Activated gamma-delta T cell treated with Interleukin-2 at 50 U/mL for 16 hours (primary cell): ENCODE measurements around the gene CDK7.
"Not testable (repeated sequence)": the region's sequence is repeated elsewhere in the genome, so short reads cannot be mapped to it uniquely, and the experiment has no call there.

Experiments
- DNase-seq: peaks from one replicate; pipeline ENCODE4 v3.0.0-alpha.2; 2020

The CDK7 gene

DNA sequence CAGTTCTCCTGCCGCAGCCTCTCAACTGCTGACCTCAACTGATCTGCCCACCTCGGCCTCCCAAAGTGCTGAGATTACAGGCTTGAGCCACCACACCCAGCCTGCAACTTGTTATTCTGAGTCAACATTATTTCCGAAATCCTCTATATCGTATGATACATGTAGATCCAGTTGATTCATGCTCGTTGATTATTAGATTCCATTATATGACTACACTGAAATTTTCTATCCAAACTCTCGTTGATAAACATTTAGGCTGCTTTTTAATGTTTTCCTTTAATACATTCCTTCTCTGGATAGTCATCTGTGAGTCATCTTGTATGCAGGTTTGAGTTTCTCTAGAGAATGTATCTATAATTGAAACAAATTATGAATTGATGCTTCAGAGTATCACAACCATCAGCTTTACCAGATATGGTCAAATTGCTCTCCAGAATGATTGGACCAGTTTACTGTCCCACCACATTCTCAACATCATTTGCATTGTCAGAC lies 4.1 kb downstream of the CDK7 start:
- no peak for DNase-seq

DNA sequence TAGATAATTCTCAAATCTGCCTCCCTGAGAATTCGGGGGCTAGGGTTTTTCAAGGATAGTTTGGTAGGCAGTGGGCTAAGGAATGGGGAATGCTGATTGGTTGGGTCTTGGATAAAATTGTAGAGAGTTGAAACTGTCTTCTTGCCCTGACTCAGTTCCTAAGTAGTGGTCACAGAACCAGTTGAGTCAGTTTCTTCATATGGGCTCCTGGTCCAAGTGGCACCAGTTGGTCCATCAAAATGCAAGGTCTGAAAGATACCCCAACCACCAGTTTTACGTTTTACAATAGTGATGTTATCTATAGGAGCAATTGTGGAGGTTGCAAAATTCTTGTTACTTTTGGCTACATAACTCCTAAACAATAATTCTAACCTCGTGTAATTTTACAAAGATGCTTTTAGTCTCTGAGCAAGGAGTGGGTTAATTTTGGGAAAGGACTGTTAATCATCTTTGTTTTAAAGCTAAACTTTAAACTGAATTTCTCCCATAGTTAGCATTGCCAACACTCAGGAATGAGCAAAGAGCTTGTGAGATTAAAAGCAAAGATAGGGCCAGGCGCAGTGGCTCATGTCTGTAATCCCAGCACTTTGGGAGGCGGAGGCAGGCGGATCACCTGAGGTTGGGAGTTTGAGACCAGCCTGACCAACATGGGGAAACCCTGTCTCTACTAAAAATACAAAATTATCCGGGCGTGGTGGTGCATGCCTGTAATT lies 7.7 kb downstream of the CDK7 start:
- DNase-seq: no peak

DNA sequence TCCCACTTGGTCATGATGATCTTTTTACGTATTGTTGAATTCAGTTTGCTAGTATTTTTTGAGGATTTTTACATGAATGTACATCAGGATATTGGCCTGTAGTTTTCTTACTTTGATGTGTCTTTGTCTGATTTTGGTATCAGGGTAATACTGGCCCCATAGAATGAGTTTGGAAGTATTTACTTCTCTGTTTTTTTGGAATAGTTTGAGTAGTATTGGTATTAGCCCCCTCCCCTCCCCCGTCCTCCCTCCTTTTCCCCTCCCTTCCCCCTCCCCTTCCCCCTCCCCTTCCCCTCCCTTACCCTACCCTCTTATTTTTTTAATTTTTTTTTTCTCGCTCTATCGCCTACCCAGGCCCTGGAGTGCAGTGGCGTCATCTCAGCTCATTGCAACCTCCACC lies 10.3 kb downstream of the CDK7 start:
- no peak for DNase-seq

DNA sequence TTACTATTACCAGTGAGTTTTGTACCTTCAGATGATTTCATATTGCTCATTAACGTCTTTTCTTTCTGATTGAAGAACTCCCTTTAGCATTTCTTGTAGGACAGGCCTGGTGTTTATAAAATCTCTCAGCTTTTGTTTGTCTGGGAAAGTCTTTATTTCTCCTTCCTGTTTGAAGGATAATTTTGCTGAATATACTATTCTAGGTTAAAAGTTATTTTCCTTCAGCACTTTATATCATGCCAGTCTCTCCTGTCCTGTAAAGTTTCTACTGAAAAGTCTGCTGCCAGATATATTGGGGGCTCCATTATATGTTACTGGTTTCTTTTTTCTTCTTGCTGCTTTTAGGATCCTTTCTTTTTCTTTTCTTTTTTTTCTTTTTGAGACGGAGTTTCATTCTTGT lies 13.3 kb downstream of the CDK7 start:
- DNase-seq: no peak

DNA sequence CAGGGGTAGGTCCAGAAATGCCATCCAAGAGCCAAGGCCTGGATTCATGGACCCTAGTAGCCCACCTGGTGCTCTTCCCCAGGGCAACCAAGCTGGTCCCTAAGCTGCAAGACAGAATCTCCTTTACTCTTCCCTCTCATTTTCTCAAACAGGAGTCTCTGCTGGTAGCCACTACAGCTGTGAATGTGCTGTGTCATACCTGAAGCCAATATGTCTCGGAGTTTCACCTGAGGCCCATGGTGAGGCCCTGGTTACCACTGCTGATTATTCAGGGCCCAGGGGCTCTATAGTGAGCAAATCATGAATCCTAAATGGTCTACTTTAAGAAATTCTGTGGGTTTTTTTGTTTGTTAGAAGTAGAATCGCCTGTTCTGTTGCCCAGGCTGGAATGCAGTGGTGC lies 15.9 kb downstream of the CDK7 start:
- DNase-seq: no peak

DNA sequence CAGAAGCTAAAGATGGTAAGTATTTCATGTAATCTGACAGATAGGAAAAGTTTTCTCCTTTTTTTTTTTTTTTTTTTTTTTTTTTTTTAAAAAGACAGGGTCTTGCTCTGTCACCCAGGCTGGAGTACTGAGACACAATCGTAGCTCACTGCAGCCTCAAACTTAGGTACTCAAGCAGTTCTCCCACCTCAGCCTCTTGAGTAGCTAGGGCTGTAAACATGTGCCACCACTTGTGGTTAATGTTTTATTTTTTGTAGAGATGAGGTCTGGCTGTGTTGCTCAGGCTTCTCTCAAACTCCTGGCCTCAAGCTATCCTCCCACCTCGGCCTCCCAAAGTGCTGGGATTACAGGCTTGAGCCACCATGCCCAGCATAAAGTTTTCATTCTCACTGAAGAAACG lies 17.8 kb downstream of the CDK7 start:
- DNase-seq: no peak

DNA sequence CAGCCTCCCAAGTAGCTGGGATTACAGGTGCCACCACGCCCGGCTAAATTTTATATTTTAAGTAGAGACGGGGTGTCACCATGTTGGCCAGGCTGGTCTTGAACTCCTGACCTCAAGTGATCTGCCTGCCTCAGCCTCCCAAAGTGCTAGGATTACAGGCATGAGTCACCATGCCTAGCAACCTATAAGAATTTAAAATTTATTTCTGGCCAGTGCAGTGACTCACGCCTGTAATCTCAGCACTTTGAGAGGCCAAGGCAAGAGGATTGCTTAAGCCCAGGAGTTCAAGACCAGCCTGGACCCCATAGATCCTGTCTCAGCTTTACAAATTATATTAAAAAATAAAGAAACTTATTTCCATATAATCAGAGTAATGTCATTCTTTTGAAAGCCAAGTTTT lies 21.3 kb downstream of the CDK7 start:
- DNase-seq: not testable (repeated sequence)

DNA sequence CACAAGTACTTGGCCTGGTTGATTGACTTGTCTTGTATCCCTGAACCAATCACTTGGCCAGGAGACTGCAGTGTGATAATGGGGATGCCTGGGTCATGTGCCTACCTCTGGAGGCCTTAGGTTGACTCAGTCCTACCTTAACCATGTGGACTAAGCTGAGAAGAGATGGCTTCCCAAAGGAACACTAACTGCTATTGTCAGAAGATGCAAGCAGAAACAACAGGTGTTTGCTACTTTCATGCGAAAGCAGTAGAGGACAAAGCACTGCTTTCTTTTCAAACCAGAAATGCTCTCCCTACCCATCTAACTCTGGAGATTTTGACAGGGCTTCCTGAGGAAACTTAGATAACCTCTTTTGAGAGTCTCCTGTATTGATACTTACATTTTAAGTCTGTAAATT lies 22.9 kb downstream of the CDK7 start:
- DNase-seq: no peak

DNA sequence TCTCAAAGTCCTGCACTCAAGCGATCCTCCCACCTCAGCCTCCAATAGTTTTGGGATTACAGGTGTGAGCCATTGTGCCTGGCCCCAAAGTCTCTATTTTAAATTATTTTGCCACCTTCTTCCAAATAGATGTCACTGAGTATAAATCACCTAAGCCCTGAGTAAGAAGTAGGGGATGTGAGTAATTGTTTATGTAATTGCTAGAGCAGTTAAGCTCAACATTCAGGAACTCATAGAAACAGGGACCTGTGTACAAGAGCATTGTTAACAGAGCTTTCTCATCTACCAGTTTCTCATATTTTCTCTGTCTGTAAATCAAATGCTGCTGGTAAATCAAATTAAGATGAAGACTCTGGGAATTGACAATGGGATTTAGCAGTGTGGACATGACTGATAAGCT lies 26.3 kb downstream of the CDK7 start:
- DNase-seq: no peak

DNA sequence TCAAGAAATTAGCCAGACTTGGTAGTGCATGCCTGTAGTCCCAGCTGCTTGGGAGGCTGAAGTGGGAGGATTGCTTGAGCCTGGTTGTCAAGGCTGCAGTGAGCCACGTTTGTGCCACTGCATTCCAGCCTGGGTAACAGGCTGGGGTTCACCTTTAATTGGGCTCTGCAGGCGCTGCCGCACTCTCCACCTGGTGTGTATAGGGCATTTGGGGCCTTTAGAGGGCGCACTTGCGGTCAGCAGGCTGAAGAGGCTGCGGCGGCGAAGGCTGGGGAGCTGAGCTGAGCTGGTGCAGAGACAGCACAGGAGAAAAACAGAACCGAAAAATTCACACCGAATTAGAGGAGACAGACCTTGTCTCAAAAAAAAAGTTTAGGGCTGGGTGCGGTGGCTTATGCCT lies 31.2 kb downstream of the CDK7 start:
- no peak for DNase-seq

DNA sequence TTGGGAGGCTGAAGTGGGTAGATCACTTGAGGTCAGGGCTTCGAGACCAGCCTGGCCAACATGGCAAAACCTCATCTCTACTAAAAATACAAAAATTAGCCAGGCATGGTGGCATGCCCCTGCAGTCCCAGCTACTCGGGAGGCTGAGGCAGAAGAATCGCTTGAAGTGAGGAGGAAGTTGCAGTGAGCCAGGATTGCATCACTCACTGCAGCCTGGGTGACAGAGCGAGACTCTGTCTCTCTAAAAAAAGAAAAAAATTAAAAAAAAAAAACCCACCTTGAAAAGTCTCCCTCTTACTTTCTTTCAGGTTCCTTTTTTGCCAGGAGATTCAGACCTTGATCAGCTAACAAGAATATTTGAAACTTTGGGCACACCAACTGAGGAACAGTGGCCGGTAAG lies 34.2 kb downstream of the CDK7 start:
- no peak for DNase-seq

DNA sequence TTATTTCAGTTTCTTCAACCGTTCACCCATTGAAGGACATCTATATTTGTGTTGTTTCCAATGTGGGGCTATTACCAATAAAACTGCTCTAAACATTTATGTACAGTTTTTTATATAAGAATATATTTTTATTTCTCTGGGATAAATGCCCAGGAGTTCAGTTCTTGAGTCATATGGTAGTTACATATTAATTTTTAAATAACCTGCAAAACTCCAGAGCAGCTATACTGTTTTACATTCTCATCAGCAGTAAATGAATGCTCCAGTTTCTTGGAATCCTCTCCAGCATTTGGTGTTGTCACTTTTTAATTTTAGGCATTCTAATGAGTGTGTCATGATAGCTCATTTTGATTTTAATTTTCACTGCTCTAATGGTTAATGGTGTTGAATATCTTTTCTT lies 36.2 kb downstream of the CDK7 start:
- DNase-seq: no peak

DNA sequence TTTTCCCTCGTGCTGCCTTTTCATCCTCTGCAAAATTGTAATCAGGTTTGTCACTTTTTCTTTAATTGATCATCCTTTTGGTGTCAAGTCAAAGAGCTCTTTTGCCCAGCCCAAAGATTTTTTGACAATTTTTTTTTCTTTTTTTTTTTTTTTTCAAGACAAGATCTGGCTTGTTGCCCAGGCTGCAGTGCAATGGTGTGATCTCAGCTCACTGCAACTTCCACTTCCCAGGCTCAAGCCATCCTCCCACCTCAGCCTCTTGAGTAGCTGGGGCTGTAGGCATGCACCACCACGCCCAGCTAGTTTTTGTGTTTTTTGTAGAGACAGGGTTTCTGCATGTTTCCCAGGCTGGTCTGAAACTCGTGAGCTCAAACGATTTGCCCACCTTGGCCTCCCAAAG lies 36.7 kb downstream of the CDK7 start:
- DNase-seq: no peak

DNA sequence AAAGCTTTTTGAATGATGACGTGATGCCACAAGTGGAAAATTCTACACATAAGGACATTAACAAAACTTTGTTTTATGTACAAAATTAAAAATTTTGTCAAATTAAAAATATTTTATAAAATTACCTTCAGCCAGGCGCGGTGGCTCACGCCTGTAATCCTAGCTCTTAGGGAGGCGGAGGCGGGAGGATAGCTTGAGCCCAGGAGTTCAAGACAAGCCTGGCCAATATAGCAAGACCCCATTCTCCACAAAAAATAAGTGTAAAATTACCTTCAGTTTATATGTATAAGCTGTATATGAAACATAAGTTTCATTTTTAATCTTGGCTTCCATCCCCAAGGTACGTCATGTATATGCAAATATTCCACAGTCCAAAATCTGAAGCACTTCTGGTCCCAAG lies 40.9 kb downstream of the CDK7 start:
- DNase-seq: no peak

DNA sequence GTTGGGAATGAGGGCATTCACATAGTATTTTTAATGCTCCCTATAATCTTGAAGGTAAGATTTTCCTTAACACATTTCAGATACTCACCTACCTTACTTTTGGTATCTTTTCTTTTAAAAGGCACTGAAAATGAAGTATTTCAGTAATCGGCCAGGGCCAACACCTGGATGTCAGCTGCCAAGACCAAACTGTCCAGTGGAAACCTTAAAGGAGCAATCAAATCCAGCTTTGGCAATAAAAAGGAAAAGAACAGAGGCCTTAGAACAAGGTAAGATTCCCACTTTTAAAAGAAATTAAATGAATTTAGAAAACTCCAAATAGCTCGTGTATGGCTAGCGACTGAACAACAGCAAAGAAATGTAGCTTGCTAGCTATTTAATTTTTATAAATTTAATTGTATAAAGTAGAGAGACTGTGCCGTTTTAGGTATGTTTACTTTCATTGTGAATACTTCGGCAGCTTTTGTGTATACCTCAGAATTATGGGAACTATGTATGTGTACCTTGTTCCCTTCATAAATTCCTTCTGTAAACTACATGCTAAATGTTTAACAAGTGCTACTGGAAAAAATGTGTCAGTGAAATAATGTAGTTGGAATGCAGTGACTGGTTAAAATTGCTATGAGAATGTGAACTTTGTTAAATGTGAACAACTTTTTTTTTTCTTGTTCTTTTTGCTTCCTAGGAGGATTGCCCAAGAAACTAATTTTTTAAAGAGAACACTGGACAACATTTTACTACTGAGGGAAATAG lies 41.9 kb downstream of the CDK7 start:
- DNase-seq: no peak

DNA sequence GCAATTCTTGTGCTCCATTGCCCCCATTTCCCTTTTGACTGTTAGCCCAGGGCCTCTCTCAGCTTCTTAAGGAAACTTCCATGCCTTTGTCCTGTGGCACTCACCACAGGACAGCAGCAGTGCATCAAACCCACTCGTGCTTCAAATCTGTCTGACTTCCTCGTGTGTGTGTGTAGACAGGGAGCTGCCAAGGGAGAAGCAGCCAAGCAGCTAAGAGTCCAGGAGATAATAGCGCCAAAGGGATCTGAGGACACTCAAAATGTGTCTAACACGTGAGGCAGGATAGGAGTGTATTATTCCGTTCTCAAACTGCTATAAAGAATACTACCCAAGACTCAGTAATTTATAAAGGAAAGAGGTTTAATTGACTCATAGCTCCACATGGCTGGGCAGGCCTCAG lies 44.8 kb downstream of the CDK7 start:
- no peak for DNase-seq

DNA sequence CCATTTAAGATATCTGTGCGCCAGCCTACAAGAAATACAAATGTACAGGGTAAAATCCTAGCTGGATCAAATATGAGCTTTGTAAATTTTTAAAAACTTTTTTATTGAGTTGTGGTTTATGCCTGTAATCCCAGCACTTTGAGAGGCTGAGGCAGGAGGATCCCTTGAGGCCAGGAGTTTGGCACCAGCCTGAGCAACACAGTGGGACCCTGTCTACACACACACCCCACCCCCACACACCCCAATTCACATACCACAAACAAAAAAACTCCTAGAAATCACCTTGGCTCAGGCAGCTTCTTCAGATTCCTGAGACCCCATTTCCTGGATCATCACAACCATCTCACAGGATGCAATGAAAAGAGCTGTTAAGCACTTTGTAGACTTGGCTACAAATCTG lies 46.4 kb downstream of the CDK7 start:
- DNase-seq: no peak

DNA sequence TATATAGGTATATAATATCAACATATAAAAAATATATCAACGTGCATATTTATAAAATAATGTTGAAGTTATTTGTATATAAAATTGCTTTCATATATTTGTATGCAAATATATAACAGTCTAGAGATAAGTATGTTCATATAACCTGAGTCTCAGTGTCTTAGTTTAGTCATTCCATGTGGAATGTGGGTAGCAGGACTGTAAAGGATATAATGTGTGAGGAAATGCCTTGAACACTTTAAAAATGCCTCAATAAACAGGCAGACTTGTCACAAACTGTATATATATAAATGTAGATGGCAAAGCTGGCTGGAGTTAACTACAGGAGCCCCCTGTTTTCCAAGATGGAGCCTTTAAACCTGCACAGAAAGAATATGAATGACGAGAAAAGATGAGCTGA lies 49.5 kb downstream of the CDK7 start:
- DNase-seq: no peak

DNA sequence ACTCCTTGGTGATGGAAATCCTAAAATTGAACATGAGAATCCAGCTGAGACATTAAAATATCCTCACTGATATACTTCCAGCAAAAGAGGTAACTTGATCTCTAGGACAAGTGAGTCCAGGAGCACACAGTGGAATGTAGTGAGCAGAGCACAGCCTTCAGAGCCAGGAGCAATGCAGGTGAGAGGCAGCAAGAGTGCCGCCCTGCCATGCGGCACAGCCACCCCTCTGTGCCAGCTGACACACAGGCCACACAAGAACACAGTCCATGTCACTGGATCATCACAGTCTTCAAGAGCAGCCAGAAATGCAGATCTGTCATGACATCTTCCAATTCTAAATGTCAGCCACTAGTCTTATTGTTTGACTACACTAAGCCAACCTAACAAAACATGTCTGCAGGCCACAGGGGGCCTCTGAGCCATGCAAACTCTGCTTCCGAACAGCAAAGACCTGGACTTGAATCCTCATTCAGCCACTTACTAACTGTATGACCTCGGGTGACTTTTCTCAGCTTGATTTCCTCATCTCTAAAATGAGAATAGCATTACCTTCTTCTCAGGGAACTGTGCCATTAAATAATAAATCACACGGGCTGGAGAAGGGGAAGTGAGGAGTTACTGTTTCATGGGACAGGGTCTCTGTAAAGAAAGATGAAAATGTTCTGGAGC lies 50.9 kb downstream of the CDK7 start:
- DNase-seq: no peak

DNA sequence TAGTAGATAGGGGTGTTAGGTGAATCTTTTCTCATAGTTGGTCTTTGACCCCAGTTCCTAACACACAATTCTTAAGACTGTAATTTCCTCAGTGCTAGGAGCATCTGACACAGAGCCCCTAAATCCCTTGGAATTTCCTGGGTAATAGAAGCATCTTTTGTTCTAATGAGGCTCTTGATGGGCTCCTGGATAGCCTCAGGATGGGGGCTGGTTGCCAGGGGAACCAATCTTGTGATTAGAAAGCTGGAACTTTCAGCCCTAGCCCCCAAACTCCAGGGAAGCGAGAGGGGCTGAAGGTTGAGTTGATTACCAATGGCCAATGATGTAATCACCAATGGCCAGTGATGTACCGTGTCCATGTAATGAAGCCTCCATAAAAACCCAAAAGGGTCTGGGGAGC lies 53.4 kb downstream of the CDK7 start:
- DNase-seq: no peak

DNA sequence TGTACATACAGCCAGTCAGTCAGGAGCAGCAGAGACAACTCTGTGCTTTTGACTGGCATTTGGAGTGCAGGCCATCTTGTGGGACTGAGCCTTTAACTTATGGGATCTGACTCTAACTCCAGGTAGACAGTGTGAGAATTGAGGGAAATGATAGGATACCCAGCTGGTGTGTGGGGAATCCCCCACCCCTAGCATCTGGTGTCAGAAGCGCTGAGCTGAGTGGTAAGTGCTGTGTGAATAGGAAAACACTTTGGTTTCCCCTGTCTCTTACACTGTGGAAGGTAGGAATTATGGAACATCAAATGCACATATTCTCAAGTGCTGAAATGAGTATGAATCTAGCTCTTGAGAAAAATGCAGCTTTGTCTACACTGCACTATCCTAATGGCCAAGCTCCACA lies 54.0 kb downstream of the CDK7 start:
- DNase-seq: no peak

DNA sequence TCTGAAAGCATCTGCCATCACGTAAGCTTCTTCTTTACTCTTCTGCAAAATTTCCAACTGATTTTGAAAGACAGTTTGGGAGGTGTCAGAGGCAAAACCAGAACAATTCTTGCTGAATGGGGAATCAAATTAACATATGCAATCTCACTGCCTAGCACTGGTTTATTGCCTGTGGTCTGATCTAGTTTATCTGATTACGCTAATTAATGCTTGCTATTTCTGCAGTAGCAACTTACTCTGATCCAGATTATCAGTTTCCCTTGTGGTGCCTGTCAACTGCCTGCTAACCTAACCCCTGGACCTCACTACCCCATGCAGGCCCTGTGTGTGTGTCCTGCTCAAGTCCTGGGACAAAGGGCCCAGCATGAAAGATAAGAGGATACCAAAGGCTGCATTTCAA lies 57.6 kb downstream of the CDK7 start:
- no peak for DNase-seq

DNA sequence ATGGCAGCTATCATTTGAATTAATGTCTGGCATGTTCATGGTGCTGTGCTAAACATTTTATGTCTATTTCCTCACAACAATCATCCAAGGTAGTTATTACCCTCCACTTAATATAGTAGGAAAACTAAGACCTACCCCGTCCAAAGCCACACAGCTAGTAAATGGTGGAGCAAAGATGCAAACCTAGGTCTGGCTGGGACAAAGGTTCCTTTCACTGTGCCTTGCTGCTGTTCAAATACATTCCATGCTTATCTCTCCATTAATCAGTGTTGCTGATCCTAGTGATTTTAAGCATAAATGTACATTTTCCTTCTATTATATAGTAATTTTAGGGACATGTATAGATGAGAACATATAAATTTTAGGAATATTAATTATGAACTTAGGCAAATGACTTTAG lies 59.2 kb downstream of the CDK7 start:
- DNase-seq: no peak

DNA sequence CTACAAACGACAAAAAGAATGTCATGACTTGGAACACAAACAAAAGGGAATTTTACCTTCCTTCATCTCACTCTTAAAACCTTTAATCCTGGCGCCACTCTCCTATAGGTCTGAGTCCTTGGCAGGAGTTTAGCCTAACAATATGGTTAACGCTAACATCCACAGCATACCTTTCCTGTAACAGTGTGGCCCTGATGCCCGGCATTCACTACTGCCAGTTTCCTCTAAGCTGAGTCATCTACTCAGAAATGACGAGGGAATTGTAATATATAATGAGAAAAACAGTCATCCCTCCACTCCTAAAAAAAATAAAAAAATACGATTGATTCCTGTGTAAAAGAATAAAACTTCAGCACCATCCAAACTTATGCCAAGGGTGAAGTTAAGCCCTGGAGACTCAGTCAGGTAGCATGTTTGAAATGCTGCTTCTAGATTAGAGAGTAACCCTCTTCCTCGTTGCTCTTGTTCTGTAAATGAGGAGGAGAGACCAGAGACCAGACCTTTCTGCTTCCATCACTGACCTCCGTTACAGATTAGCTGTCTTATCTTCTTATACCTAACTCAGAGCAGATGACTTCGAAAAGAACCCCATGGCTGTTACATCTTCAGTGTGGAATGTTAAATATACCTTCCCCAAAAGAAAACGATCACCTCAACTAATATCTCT lies 60.5 kb downstream of the CDK7 start:
- no peak for DNase-seq
